Measurements from ENCODE around the gene TMEM30B. TPM values are rescaled to one million over a fixed set of nuclear protein-coding genes. Genes with fewer than 3 reads are reported as not detected.

The TMEM30B gene
- total RNA-seq, 1 donor from 2014 or later, result 10.5 TPM

- Histone ChIP-seq H3K36me3 (ENCODE audit: control insufficient read depth, insufficient read depth, low read length) (no peaks in the 10 kb centered on the region), H3K27me3 (ENCODE audit: control insufficient read depth, insufficient read depth, low read length) (no peaks in the 10 kb centered on the region), H3K4me3 (ENCODE audit: low read depth, low read length) (no peak overlapping the region)
- no peak for TF ChIP-seq CTCF (IDR thresholded peaks at IDR 0.05; ENCODE audit: insufficient read depth, low read length, severe bottlenecking)
- no peak for DNase-seq (ENCODE audit: low read depth)
- no peak for FAIRE-seq
Measured at GRCh38 chr14:61229475-61229888, 51.7 kb downstream of the TMEM30B start.

DNA sequence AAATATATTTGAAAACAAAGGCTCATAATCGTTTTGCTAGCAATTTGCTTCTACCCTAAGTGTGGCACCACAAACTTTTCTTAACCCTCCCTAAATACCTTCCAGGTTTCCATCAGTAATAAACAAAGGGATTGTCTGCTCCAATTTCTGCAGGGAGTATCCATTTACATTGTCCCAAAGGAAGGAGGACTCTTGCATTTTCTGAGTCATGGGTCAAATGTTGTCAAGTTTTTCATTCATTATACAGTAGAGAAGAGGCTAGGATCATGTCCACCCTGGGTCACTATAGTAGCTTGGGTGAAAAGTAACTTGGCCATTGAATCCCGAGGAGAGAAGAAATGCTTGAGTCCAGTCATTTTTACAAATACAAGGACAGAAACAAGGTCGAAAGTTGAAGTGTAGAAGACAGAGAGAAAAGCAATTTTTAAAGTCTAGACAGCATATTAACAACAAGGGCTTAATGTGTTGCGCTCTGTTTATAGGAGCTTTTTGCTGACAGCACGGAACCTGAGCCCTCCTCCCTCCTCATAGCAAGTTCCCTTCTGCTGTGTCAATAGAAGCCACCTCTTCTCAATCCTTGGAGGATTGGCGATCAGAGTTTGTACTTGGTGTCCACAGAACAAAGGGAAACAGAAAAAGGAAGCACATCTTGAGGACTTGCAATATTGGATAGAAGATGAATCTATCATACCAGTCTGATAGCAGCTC is 53.1 kb downstream of the TMEM30B start:
- FAIRE-seq, result no peak

More for the DNA sequence above, 53.1 kb downstream of the TMEM30B start:
- DNase-seq (ENCODE audit: low read depth), result no peak
- no peaks in the 10 kb centered on the region for H3K36me3 ChIP-seq (ENCODE audit: control insufficient read depth, insufficient read depth, low read length)
- no peak overlapping the region for H3K4me3 ChIP-seq (ENCODE audit: low read depth, low read length)
- no peak for TF ChIP-seq CTCF (IDR thresholded peaks at IDR 0.05; ENCODE audit: insufficient read depth, low read length, severe bottlenecking)
- no peaks in the 10 kb centered on the region for H3K27me3 ChIP-seq (ENCODE audit: control insufficient read depth, insufficient read depth, low read length)

Other genes starting within 250 kb of the TMEM30B start
- gene PRKCH, start 40.2 kb upstream of the TMEM30B start, total RNA-seq, result 24.5 and 52.6 TPM in 2 replicates